ENCODE measurements around the gene MAN1A1.

DNA sequence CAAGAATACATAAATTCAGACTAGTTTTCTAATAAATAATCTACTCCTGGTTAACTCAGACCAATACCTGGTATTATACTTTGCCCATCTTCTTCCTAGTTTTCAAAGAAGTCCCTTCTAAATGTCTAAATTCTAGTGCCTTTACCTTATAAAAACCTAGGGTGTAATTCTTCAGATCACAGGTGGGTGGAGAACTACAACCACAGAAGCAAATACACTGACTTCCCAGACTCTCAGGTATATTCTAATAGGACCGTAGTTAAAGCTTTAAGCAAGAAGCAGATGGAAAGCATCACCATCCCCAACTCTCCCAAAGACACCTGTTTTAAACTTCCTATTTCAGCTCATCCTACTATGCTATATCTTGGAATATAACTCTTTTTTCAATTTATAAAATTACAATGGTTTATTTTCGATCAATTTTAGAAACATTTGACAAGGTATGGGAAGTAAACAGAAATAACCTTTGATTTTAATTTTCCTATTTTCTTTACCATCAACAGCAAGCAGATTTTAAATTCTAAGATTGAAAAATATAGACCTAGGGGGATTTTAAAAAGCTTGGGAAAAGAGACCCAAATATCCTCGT is 15.8 kb downstream of the MAN1A1 start:
- TF ChIP-seq CTCF (tag by site-specific recombination; IDR thresholded peaks at IDR 0.05), result no peak
- TF ChIP-seq ZXDB (tag by site-specific recombination; IDR thresholded peaks at IDR 0.05), result no peak
- TF ChIP-seq, protein P1, sequence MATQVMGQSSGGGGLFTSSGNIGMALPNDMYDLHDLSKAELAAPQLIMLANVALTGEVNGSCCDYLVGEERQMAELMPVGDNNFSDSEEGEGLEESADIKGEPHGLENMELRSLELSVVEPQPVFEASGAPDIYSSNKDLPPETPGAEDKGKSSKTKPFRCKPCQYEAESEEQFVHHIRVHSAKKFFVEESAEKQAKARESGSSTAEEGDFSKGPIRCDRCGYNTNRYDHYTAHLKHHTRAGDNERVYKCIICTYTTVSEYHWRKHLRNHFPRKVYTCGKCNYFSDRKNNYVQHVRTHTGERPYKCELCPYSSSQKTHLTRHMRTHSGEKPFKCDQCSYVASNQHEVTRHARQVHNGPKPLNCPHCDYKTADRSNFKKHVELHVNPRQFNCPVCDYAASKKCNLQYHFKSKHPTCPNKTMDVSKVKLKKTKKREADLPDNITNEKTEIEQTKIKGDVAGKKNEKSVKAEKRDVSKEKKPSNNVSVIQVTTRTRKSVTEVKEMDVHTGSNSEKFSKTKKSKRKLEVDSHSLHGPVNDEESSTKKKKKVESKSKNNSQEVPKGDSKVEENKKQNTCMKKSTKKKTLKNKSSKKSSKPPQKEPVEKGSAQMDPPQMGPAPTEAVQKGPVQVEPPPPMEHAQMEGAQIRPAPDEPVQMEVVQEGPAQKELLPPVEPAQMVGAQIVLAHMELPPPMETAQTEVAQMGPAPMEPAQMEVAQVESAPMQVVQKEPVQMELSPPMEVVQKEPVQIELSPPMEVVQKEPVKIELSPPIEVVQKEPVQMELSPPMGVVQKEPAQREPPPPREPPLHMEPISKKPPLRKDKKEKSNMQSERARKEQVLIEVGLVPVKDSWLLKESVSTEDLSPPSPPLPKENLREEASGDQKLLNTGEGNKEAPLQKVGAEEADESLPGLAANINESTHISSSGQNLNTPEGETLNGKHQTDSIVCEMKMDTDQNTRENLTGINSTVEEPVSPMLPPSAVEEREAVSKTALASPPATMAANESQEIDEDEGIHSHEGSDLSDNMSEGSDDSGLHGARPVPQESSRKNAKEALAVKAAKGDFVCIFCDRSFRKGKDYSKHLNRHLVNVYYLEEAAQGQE (tag by site-specific recombination; IDR thresholded peaks at IDR 0.05), result no peak
- no peak for TF ChIP-seq MEIS1 (CRISPR knock-in tag; IDR thresholded peaks at IDR 0.05; ENCODE audit: borderline replicate concordance)
- no peak for TF ChIP-seq ZNF837 (tag by site-specific recombination; IDR thresholded peaks at IDR 0.05)
- no peak for TF ChIP-seq BCL11A (tag by site-specific recombination; IDR thresholded peaks at IDR 0.05; ENCODE audit: low read depth)
- TF ChIP-seq, protein P2, sequence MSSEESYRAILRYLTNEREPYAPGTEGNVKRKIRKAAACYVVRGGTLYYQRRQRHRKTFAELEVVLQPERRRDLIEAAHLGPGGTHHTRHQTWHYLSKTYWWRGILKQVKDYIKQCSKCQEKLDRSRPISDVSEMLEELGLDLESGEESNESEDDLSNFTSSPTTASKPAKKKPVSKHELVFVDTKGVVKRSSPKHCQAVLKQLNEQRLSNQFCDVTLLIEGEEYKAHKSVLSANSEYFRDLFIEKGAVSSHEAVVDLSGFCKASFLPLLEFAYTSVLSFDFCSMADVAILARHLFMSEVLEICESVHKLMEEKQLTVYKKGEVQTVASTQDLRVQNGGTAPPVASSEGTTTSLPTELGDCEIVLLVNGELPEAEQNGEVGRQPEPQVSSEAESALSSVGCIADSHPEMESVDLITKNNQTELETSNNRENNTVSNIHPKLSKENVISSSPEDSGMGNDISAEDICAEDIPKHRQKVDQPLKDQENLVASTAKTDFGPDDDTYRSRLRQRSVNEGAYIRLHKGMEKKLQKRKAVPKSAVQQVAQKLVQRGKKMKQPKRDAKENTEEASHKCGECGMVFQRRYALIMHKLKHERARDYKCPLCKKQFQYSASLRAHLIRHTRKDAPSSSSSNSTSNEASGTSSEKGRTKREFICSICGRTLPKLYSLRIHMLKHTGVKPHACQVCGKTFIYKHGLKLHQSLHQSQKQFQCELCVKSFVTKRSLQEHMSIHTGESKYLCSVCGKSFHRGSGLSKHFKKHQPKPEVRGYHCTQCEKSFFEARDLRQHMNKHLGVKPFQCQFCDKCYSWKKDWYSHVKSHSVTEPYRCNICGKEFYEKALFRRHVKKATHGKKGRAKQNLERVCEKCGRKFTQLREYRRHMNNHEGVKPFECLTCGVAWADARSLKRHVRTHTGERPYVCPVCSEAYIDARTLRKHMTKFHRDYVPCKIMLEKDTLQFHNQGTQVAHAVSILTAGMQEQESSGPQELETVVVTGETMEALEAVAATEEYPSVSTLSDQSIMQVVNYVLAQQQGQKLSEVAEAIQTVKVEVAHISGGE (tag by site-specific recombination; conservative IDR thresholded peaks at IDR 0.05; ENCODE audit: low read depth), result no peak
- no peak for TF ChIP-seq KLF1 (tag by site-specific recombination; IDR thresholded peaks at IDR 0.05)
- no peak for TF ChIP-seq HOXC10 (CRISPR knock-in tag; IDR thresholded peaks at IDR 0.05)
- TF ChIP-seq PRDM10 (tag by site-specific recombination; IDR thresholded peaks at IDR 0.05), result no peak
- no peak for TF ChIP-seq ZBTB7A (tag by site-specific recombination; IDR thresholded peaks at IDR 0.05; ENCODE audit: low read depth)
- no peak for TF ChIP-seq ZNF169 (tag by site-specific recombination; IDR thresholded peaks at IDR 0.05)
- TF ChIP-seq BCL11B (tag by site-specific recombination; IDR thresholded peaks at IDR 0.05; ENCODE audit: low read depth), result no peak

Measured in HEK293 (cell line).